ENCODE data around the gene LRRC56.

Gene LRRC56

GRCh38 chr11:586376-587316 lies 49.3 kb downstream of the LRRC56 start:
- no peak overlapping the region for H3K9ac ChIP-seq (ENCODE audit: low read depth, low read length)
- H3K36me3 ChIP-seq (ENCODE audit: insufficient read depth, low read length) = peaks cover 13% of the 10 kb centered on the region
- no peaks in the 10 kb centered on the region; the same call in 1 of the 2 replicates for H3K4me1 ChIP-seq (ENCODE audit: insufficient read depth, low read length)
- H3K9me3 ChIP-seq (ENCODE audit: control insufficient read depth, insufficient read depth, low read length) = no peaks in the 10 kb centered on the region

- Histone ChIP-seq H3K9me3 (ENCODE audit: control insufficient read depth, insufficient read depth, low read length) (no peaks in the 10 kb centered on the region), H3K9ac (ENCODE audit: low read depth, low read length) (no peak overlapping the region), H3K36me3 (ENCODE audit: insufficient read depth, low read length) (peaks cover 8% of the 10 kb centered on the region), H3K4me1 (ENCODE audit: insufficient read depth, low read length) (no peaks in the 10 kb centered on the region; the same call in 1 of the 2 replicates)
Observed at GRCh38 chr11:587546-587945, 50.2 kb downstream of the LRRC56 start.

- peaks cover 9% of the 10 kb centered on the region for H3K36me3 ChIP-seq (ENCODE audit: insufficient read depth, low read length)
- no peaks in the 10 kb centered on the region; the same call in 1 of the 2 replicates for H3K4me1 ChIP-seq (ENCODE audit: insufficient read depth, low read length)
- H3K9ac ChIP-seq (ENCODE audit: low read depth, low read length) = no peak overlapping the region
- no peaks in the 10 kb centered on the region for H3K9me3 ChIP-seq (ENCODE audit: control insufficient read depth, insufficient read depth, low read length)
Observed at GRCh38 chr11:587978-588380, 50.7 kb downstream of the LRRC56 start.

GRCh38 chr11:589798-590197 lies 52.5 kb downstream of the LRRC56 start:
- Histone ChIP-seq H3K36me3 (ENCODE audit: insufficient read depth, low read length) (peaks cover 21% of the 10 kb centered on the region), H3K9me3 (ENCODE audit: control insufficient read depth, insufficient read depth, low read length) (no peaks in the 10 kb centered on the region), H3K9ac (ENCODE audit: low read depth, low read length) (no peak overlapping the region), H3K4me1 (ENCODE audit: insufficient read depth, low read length) (no peaks in the 10 kb centered on the region; the same call in 1 of the 2 replicates)

- Histone ChIP-seq H3K36me3 (ENCODE audit: insufficient read depth, low read length) (peaks cover 23% of the 10 kb centered on the region), H3K9me3 (ENCODE audit: control insufficient read depth, insufficient read depth, low read length) (no peaks in the 10 kb centered on the region), H3K9ac (ENCODE audit: low read depth, low read length) (no peak overlapping the region), H3K4me1 (ENCODE audit: insufficient read depth, low read length) (no peaks in the 10 kb centered on the region; the same call in 1 of the 2 replicates)
Observed at GRCh38 chr11:590997-591396, 53.7 kb downstream of the LRRC56 start.

GRCh38 chr11:592501-592900 lies 55.2 kb downstream of the LRRC56 start:
- Histone ChIP-seq H3K4me1 (ENCODE audit: insufficient read depth, low read length) (no peaks in the 10 kb centered on the region; the same call in 1 of the 2 replicates), H3K36me3 (ENCODE audit: insufficient read depth, low read length) (peaks cover 22% of the 10 kb centered on the region), H3K9ac (ENCODE audit: low read depth, low read length) (no peak overlapping the region), H3K9me3 (ENCODE audit: control insufficient read depth, insufficient read depth, low read length) (no peaks in the 10 kb centered on the region)

- H3K9me3 ChIP-seq (ENCODE audit: control insufficient read depth, insufficient read depth, low read length) = no peaks in the 10 kb centered on the region
- H3K4me1 ChIP-seq (ENCODE audit: insufficient read depth, low read length) = no peaks in the 10 kb centered on the region
- no peak overlapping the region for H3K9ac ChIP-seq (ENCODE audit: low read depth, low read length)
- H3K36me3 ChIP-seq (ENCODE audit: insufficient read depth, low read length) = peaks cover 18% of the 10 kb centered on the region
Observed at GRCh38 chr11:592918-593317, 55.6 kb downstream of the LRRC56 start.

GRCh38 chr11:593347-593746 lies 56.0 kb downstream of the LRRC56 start:
- peaks cover 16% of the 10 kb centered on the region for H3K36me3 ChIP-seq (ENCODE audit: insufficient read depth, low read length)
- H3K9me3 ChIP-seq (ENCODE audit: control insufficient read depth, insufficient read depth, low read length) = no peaks in the 10 kb centered on the region
- no peaks in the 10 kb centered on the region for H3K4me1 ChIP-seq (ENCODE audit: insufficient read depth, low read length)
- no peak overlapping the region for H3K9ac ChIP-seq (ENCODE audit: low read depth, low read length)

GRCh38 chr11:595400-595799 lies 58.1 kb downstream of the LRRC56 start:
- H3K9me3 ChIP-seq (ENCODE audit: control insufficient read depth, insufficient read depth, low read length) = no peaks in the 10 kb centered on the region

GRCh38 chr11:596374-596773 lies 59.0 kb downstream of the LRRC56 start:
- H3K36me3 ChIP-seq (ENCODE audit: insufficient read depth, low read length) = peaks cover 21% of the 10 kb centered on the region
- H3K9ac ChIP-seq (ENCODE audit: low read depth, low read length) = no peak overlapping the region
- H3K4me1 ChIP-seq (ENCODE audit: insufficient read depth, low read length) = no peaks in the 10 kb centered on the region
- H3K9me3 ChIP-seq (ENCODE audit: control insufficient read depth, insufficient read depth, low read length) = no peaks in the 10 kb centered on the region

More at GRCh38 chr11:595400-595799, 58.1 kb downstream of the LRRC56 start:
- peaks cover 20% of the 10 kb centered on the region for H3K36me3 ChIP-seq (ENCODE audit: insufficient read depth, low read length)
- no peak overlapping the region for H3K9ac ChIP-seq (ENCODE audit: low read depth, low read length)
- no peaks in the 10 kb centered on the region for H3K4me1 ChIP-seq (ENCODE audit: insufficient read depth, low read length)

GRCh38 chr11:597166-597725 lies 59.9 kb downstream of the LRRC56 start:
- peaks cover 27% of the 10 kb centered on the region for H3K36me3 ChIP-seq (ENCODE audit: insufficient read depth, low read length)
- no peaks in the 10 kb centered on the region for H3K4me1 ChIP-seq (ENCODE audit: insufficient read depth, low read length)
- no peak overlapping the region for H3K9ac ChIP-seq (ENCODE audit: low read depth, low read length)
- H3K9me3 ChIP-seq (ENCODE audit: control insufficient read depth, insufficient read depth, low read length) = no peaks in the 10 kb centered on the region

- no peaks in the 10 kb centered on the region for H3K9me3 ChIP-seq (ENCODE audit: control insufficient read depth, insufficient read depth, low read length)
- H3K9ac ChIP-seq (ENCODE audit: low read depth, low read length) = no peak overlapping the region
- peaks cover 26% of the 10 kb centered on the region for H3K36me3 ChIP-seq (ENCODE audit: insufficient read depth, low read length)
- H3K4me1 ChIP-seq (ENCODE audit: insufficient read depth, low read length) = no peaks in the 10 kb centered on the region
Observed at GRCh38 chr11:598005-598680, 60.8 kb downstream of the LRRC56 start.

- no peaks in the 10 kb centered on the region for H3K9me3 ChIP-seq (ENCODE audit: control insufficient read depth, insufficient read depth, low read length)
- H3K9ac ChIP-seq (ENCODE audit: low read depth, low read length) = no peak overlapping the region
- peaks cover 29% of the 10 kb centered on the region for H3K36me3 ChIP-seq (ENCODE audit: insufficient read depth, low read length)
- no peaks in the 10 kb centered on the region for H3K4me1 ChIP-seq (ENCODE audit: insufficient read depth, low read length)
Observed at GRCh38 chr11:601573-602245, 64.4 kb downstream of the LRRC56 start.

GRCh38 chr11:603154-603553 lies 65.8 kb downstream of the LRRC56 start:
- Histone ChIP-seq H3K9ac (ENCODE audit: low read depth, low read length) (no peak overlapping the region), H3K9me3 (ENCODE audit: control insufficient read depth, insufficient read depth, low read length) (no peaks in the 10 kb centered on the region), H3K36me3 (ENCODE audit: insufficient read depth, low read length) (peaks cover 34% of the 10 kb centered on the region), H3K4me1 (ENCODE audit: insufficient read depth, low read length) (no peaks in the 10 kb centered on the region)
